Uterus (tissue), 4 donors: ENCODE measurements around the gene ENKD1. TPM values are rescaled to one million over a fixed set of nuclear protein-coding genes. Genes with fewer than 3 reads are reported as not detected.

Experiments
- DNase-seq, 2 donors: peaks; one replicate each; pipeline ENCODE4 v3.0.0-alpha.2; 2019 to 2020
- H3K27ac ChIP-seq, 2 donors: fragments of 200-600 bp; sonication (generic); 1 replicate in 1 of 2; 2 replicates in 1 of 2; pipeline ENCODE4 v1.5.1; 2016 to 2018
- H3K27me3 ChIP-seq, 2 donors: fragments of 200-600 bp; sonication (generic); one replicate each; pipeline ENCODE4 v1.5.1; 2018 to 2019; ENCODE audit warnings: control low read depth in 1 of 2
- H3K36me3 ChIP-seq, 2 donors: fragments of 200-600 bp; sonication (generic); one replicate each; pipeline ENCODE4 v1.5.1; 2019; ENCODE audit warnings: control low read depth in 1 of 2
- H3K4me1 ChIP-seq, 2 donors: fragments of 200-600 bp; sonication (generic); one replicate each; pipeline ENCODE4 v1.5.1; 2018 to 2019; ENCODE audit warnings: control low read depth in 1 of 2
- H3K4me3 ChIP-seq, 2 donors: fragments of 200-600 bp; sonication (generic); 1 replicate in 1 of 2; 2 replicates in 1 of 2; pipeline ENCODE4 v1.5.1; 2018 to 2019; ENCODE audit warnings: mild to moderate bottlenecking in 1 of 2
- H3K9me3 ChIP-seq, 2 donors: fragments of 200-600 bp; sonication (generic); one replicate each; pipeline ENCODE4 v1.5.1; 2019; ENCODE audit warnings: control low read depth in 1 of 2
- CTCF ChIP-seq, 4 experiments: fragments of 200-600 bp in 2 of 4; fragments of 450-650 bp in 2 of 4; sonication (generic) in 2 of 4; IDR thresholded peaks; one replicate each; pipeline ENCODE4 v1.5.1; 2016 to 2019; ENCODE audit warnings: antibody characterized with exemption in 4 of 4, mild to moderate bottlenecking in 2 of 4, moderate library complexity in 1 of 4
- POLR2A ChIP-seq, 2 donors: fragments of 450-650 bp; IDR thresholded peaks; one replicate each; pipeline ENCODE4 v1.6.1; 2016; ENCODE audit warnings: antibody characterized with exemption in 2 of 2, mild to moderate bottlenecking in 1 of 2, moderate library complexity in 1 of 2
- intact Hi-C: fragments of 100-400 bp; cut with DNase I; formaldehyde crosslinking; loops from one replicate; pipeline ENCODE4 v1.15.1; 2023; ENCODE audit warnings: low total_unique reads
- total RNA-seq, 4 donors: library from RNA; depleted of rRNA in 3 of 4; stranded (reverse); fragments of >200 nt in 3 of 4; gene quantifications; one replicate each; pipeline versions ENCODE4 v1.1.0 to v1.2.4, GENCODE V29; 2014 to 2023
- donor health status: DM: yes; HTN: yes; CAD: no.

ENKD1 gene
- total RNA-seq, 4 donors from 2014 or later: 4.1 to 22.4 (median 13.7) TPM

- no peak for TF ChIP-seq POLR2A (IDR thresholded peaks at IDR 0.05)
- DNase-seq: no peak
- Histone ChIP-seq H3K9me3 (no peaks in the 10 kb centered on the region), H3K27ac (no peak overlapping the region), H3K4me3 (peak overlapping the region; percentile 86 to 91), H3K27me3 (no peaks in the 10 kb centered on the region), H3K36me3 (no peaks in the 10 kb centered on the region), H3K4me1 (peaks cover 4 to 8% of the 10 kb centered on the region in 2 donors)
- intact Hi-C loops: no loop called here
Measured at GRCh38 chr16:67665598-67665997, 952 bp downstream of the ENKD1 start.

DNA sequence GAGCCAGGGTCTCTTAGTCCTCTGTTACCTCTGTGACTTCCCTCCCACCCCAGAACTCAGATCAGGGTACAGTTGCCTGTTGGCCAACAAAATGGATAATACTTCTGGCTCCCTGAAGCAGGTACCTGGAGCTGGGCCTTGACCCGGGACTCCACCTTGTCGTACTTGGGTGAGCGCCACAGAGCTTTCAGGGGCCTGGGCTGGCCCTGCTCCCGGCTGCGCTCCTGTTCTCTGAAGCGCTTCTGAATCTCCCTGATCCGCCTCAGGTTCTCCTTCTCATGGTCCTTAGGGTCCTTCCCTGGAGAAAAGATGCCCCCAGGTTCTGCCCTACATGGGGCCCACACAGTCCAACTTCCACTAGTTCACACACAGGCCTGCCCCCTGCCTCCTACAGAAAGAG, 1.7 kb downstream of the ENKD1 start:
- Histone ChIP-seq H3K4me3 (no peak overlapping the region), H3K4me1 (peaks cover 4 to 8% of the 10 kb centered on the region in 2 donors), H3K9me3 (no peaks in the 10 kb centered on the region), H3K27me3 (no peaks in the 10 kb centered on the region), H3K27ac (no peak overlapping the region), H3K36me3 (no peaks in the 10 kb centered on the region)
- TF ChIP-seq POLR2A (IDR thresholded peaks at IDR 0.05) (no peak), CTCF (IDR thresholded peaks at IDR 0.05) (no peak)
- DNase-seq: no peak
- intact Hi-C loops: no loop called here

DNA sequence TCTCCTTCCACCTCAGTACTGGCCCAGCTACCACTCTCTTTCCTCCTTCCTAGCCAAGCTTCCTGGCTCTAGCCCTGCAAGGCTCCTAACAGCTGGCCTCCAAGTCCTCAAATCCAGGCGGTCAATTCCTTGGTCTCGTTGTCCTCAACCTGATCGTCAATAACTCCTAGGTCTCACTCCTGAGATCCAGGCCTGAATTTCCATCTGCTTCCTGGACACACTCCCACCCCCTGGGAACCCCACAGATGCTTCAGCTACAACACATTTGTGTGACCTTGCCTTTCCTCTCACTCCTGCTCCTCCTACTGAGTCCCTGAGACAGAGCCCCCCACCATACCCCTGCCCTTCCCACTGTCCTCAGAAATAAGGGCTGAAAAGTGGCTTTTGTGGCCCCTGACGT, 2.3 kb downstream of the ENKD1 start:
- Histone ChIP-seq H3K27ac (no peak overlapping the region), H3K4me3 (no peak overlapping the region), H3K27me3 (no peaks in the 10 kb centered on the region), H3K4me1 (peaks cover 4 to 11% of the 10 kb centered on the region in 2 donors), H3K36me3 (no peaks in the 10 kb centered on the region), H3K9me3 (no peaks in the 10 kb centered on the region)
- intact Hi-C loops: no loop called here
- TF ChIP-seq CTCF (IDR thresholded peaks at IDR 0.05) (no peak), POLR2A (IDR thresholded peaks at IDR 0.05) (no peak)
- no peak for DNase-seq

DNA sequence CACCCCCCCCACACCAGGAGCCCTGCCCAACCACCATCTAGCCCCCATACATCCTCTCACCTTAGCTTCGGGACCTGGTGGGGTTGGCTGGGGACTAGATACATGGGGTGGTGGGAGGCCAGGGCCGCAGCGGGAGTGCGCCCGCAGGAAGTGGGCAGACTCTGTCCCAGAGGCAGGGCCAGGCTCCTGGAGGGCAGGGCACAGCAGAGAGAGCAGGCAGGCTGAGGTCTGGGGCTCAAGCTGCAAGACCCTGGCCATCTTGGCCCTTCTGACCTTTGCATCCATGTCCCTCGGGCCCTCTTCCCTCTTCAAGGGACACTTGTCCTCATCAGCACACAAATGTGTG, 2.7 kb downstream of the ENKD1 start:
- Histone ChIP-seq H3K27ac (no peak overlapping the region), H3K9me3 (no peaks in the 10 kb centered on the region), H3K27me3 (no peaks in the 10 kb centered on the region), H3K4me3 (no peak overlapping the region), H3K4me1 (peaks cover 4 to 15% of the 10 kb centered on the region in 2 donors), H3K36me3 (no peaks in the 10 kb centered on the region)
- DNase-seq: no peak
- intact Hi-C loops: no loop called here
- TF ChIP-seq POLR2A (IDR thresholded peaks at IDR 0.05) (no peak), CTCF (IDR thresholded peaks at IDR 0.05) (no peak)

GRCh38 chr16:67663151-67663876, 3.2 kb downstream of the ENKD1 start:
- intact Hi-C loops: no loop called here
- Histone ChIP-seq H3K27ac (no peak overlapping the region), H3K36me3 (no peaks in the 10 kb centered on the region), H3K27me3 (no peaks in the 10 kb centered on the region), H3K4me3 (no peak overlapping the region), H3K9me3 (no peaks in the 10 kb centered on the region), H3K4me1 (peaks cover 4 to 18% of the 10 kb centered on the region in 2 donors)
- TF ChIP-seq CTCF (IDR thresholded peaks at IDR 0.05) (no peak), POLR2A (IDR thresholded peaks at IDR 0.05) (no peak)
- DNase-seq: no peak

DNA sequence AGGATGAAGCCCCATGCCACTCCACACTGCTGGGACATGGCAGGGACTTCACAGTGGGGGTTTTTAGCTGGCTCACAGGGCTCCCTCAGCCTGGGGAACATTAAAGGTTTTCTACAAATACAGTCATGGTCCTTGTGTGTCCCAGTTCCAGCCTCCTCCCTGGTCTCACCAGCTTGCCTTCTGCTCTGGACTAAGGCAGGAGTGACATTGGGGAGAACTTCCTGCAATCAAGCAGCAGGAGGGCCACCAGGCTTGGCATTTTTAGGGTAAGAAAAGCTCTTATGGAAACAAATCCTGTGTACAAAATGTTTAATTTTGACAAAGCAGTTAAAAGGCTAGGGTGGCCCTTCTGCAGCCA, 3.9 kb downstream of the ENKD1 start:
- no peak for DNase-seq
- H3K36me3 ChIP-seq: no peaks in the 10 kb centered on the region
- H3K4me1 ChIP-seq: peaks cover 4 to 18% of the 10 kb centered on the region in 2 donors
- no peak overlapping the region for H3K4me3 ChIP-seq
- H3K9me3 ChIP-seq: no peaks in the 10 kb centered on the region
- no peak overlapping the region for H3K27ac ChIP-seq
- no peaks in the 10 kb centered on the region for H3K27me3 ChIP-seq
- intact Hi-C loops: no loop called here
- no peak for TF ChIP-seq POLR2A (IDR thresholded peaks at IDR 0.05)
- no peak for TF ChIP-seq CTCF (IDR thresholded peaks at IDR 0.05)
